NCI-H1105 (cell line): ENCODE data around the gene NTSR2.

ENCODE experiments used
- DNase-seq: peaks from one replicate; lab custom pipeline; 2025; lab: John Stamatoyannopoulos, UW

NTSR2 gene

GRCh38 chr2:11657646-11658045 lies 12.3 kb downstream of the NTSR2 start:
- no peak for DNase-seq

GRCh38 chr2:11657195-11657594 lies 12.8 kb downstream of the NTSR2 start:
- no peak for DNase-seq

- no peak for DNase-seq
Measured at GRCh38 chr2:11656671-11657101, 13.3 kb downstream of the NTSR2 start.

GRCh38 chr2:11656252-11656651 lies 13.7 kb downstream of the NTSR2 start:
- no peak for DNase-seq

GRCh38 chr2:11655495-11655894 lies 14.5 kb downstream of the NTSR2 start:
- DNase-seq: no peak

- no peak for DNase-seq
Measured at GRCh38 chr2:11652553-11652952, 17.4 kb downstream of the NTSR2 start.

GRCh38 chr2:11651856-11652548 lies 18.0 kb downstream of the NTSR2 start:
- DNase-seq: no peak

GRCh38 chr2:11649093-11649492 lies 20.9 kb downstream of the NTSR2 start:
- DNase-seq: no peak

- no peak for DNase-seq
Measured at GRCh38 chr2:11647834-11648600, 22.0 kb downstream of the NTSR2 start.

- DNase-seq: no peak
Measured at GRCh38 chr2:11646530-11646929, 23.5 kb downstream of the NTSR2 start.

GRCh38 chr2:11644293-11644692 lies 25.7 kb downstream of the NTSR2 start:
- no peak for DNase-seq

- no peak for DNase-seq
Measured at GRCh38 chr2:11642972-11643371, 27.0 kb downstream of the NTSR2 start.

GRCh38 chr2:11640132-11640531 lies 29.9 kb downstream of the NTSR2 start:
- no peak for DNase-seq

- DNase-seq: no peak
Measured at GRCh38 chr2:11639503-11639902, 30.5 kb downstream of the NTSR2 start.

GRCh38 chr2:11637546-11637945 lies 32.4 kb downstream of the NTSR2 start:
- DNase-seq: no peak

- no peak for DNase-seq
Measured at GRCh38 chr2:11636593-11637295, 33.3 kb downstream of the NTSR2 start.

- no peak for DNase-seq
Measured at GRCh38 chr2:11635141-11635540, 34.9 kb downstream of the NTSR2 start.

GRCh38 chr2:11634584-11634983 lies 35.4 kb downstream of the NTSR2 start:
- no peak for DNase-seq

GRCh38 chr2:11633923-11634478 lies 36.0 kb downstream of the NTSR2 start:
- no peak for DNase-seq

GRCh38 chr2:11631462-11631861 lies 38.5 kb downstream of the NTSR2 start:
- no peak for DNase-seq

GRCh38 chr2:11630855-11631254 lies 39.1 kb downstream of the NTSR2 start:
- no peak for DNase-seq

- DNase-seq: no peak
Measured at GRCh38 chr2:11629851-11630250, 40.1 kb downstream of the NTSR2 start.

- no peak for DNase-seq
Measured at GRCh38 chr2:11629215-11629614, 40.8 kb downstream of the NTSR2 start.
